GM18526 (cell line): Measurements from ENCODE around the gene MED1.

ENCODE experiments used
- POLR2A ChIP-seq: IDR thresholded peaks from 3 replicates; pipeline ENCODE4 v1.6.1; 2011; ENCODE audit not compliant: insufficient read length; ENCODE audit errors: extremely low read depth

Gene MED1

GRCh38 chr17:39416141-39416540 lies 34.9 kb downstream of the MED1 start:
- no peak for TF ChIP-seq POLR2A

- TF ChIP-seq POLR2A = no peak
These were observed 40.8 kb downstream of the MED1 start for GRCh38 chr17:39410279-39410678.

GRCh38 chr17:39408360-39408759 lies 42.7 kb downstream of the MED1 start:
- no peak for TF ChIP-seq POLR2A

- no peak for TF ChIP-seq POLR2A
These were observed 44.1 kb downstream of the MED1 start for GRCh38 chr17:39406951-39407350.

GRCh38 chr17:39405436-39405835 lies 45.6 kb downstream of the MED1 start:
- no peak for TF ChIP-seq POLR2A

GRCh38 chr17:39404542-39405378 lies 46.3 kb downstream of the MED1 start:
- no peak for TF ChIP-seq POLR2A

- no peak for TF ChIP-seq POLR2A
These were observed 48.0 kb downstream of the MED1 start for GRCh38 chr17:39402890-39403605.

- TF ChIP-seq POLR2A = no peak
These were observed 48.7 kb downstream of the MED1 start for GRCh38 chr17:39402244-39402889.

- TF ChIP-seq POLR2A = peak; percentile 61
These were observed 49.4 kb downstream of the MED1 start, which contains the start of gene FBXL20 for GRCh38 chr17:39401412-39402243. Gene FBXL20 (minus strand): TSS chr17:39401626. CDS start chr17:39401402, 224 bp downstream.

GRCh38 chr17:39400547-39401411 lies 50.3 kb downstream of the MED1 start:
- no peak for TF ChIP-seq POLR2A

- no peak for TF ChIP-seq POLR2A
These were observed 51.3 kb downstream of the MED1 start for GRCh38 chr17:39399791-39400190.

- TF ChIP-seq POLR2A = no peak
These were observed 57.3 kb downstream of the MED1 start for GRCh38 chr17:39393736-39394135.

GRCh38 chr17:39391448-39391847 lies 59.6 kb downstream of the MED1 start:
- TF ChIP-seq POLR2A = no peak

GRCh38 chr17:39385040-39385439 lies 66.0 kb downstream of the MED1 start:
- no peak for TF ChIP-seq POLR2A
